Stimulated activated CD8-positive, alpha-beta memory T cell treated with anti-CD3 and anti-CD28 coated beads, Interleukin-7, amount 100 ng/mL, for 48 hours (primary cell): ENCODE data around the gene SH3TC1.

ENCODE experiments used
- DNase-seq, 2 donors: peaks; one replicate each; pipeline ENCODE4 v3.0.0-alpha.2; 2020; ENCODE audit warnings: low read depth in 1 of 2; ENCODE audit errors: extremely low read depth in 1 of 2

SH3TC1 gene

GRCh38 chr4:8198206-8198905, 734 bp upstream of the SH3TC1 start:
- DNase-seq, result no peak

GRCh38 chr4:8199594-8200301, 658 bp downstream of the SH3TC1 start:
- DNase-seq, result no peak

GRCh38 chr4:8200302-8200975, 1.3 kb downstream of the SH3TC1 start:
- no peak for DNase-seq

GRCh38 chr4:8201321-8201781, 2.3 kb downstream of the SH3TC1 start:
- no peak for DNase-seq

GRCh38 chr4:8202108-8203051, 3.3 kb downstream of the SH3TC1 start:
- DNase-seq, result no peak

- no peak for DNase-seq
These were observed 3.9 kb downstream of the SH3TC1 start for GRCh38 chr4:8203052-8203401.

- DNase-seq, result no peak
These were observed 4.7 kb downstream of the SH3TC1 start for GRCh38 chr4:8203817-8204216.

- DNase-seq, result no peak
These were observed 5.6 kb downstream of the SH3TC1 start for GRCh38 chr4:8204576-8205227.

GRCh38 chr4:8205241-8205707, 6.2 kb downstream of the SH3TC1 start:
- no peak for DNase-seq

GRCh38 chr4:8205749-8206611, 6.9 kb downstream of the SH3TC1 start:
- no peak for DNase-seq

GRCh38 chr4:8207314-8207713, 8.2 kb downstream of the SH3TC1 start:
- no peak for DNase-seq

- no peak for DNase-seq
These were observed 9.5 kb downstream of the SH3TC1 start for GRCh38 chr4:8208565-8208964.

- DNase-seq, result no peak
These were observed 10.2 kb downstream of the SH3TC1 start for GRCh38 chr4:8209181-8209874.

GRCh38 chr4:8210010-8210409, 10.9 kb downstream of the SH3TC1 start:
- DNase-seq, result no peak

GRCh38 chr4:8210616-8211015, 11.5 kb downstream of the SH3TC1 start:
- DNase-seq, result no peak

- no peak for DNase-seq
These were observed 12.2 kb downstream of the SH3TC1 start for GRCh38 chr4:8211251-8211650.

GRCh38 chr4:8211737-8212581, 12.9 kb downstream of the SH3TC1 start:
- DNase-seq, result no peak

- no peak for DNase-seq
These were observed 13.5 kb downstream of the SH3TC1 start for GRCh38 chr4:8212622-8213021.
